GM23338 (cell line): Measurements from ENCODE around the gene KCNJ6. TPM values are rescaled to one million over a fixed set of nuclear protein-coding genes. Genes with fewer than 3 reads are reported as not detected.

Experiments used
- ATAC-seq: fragments of 200-7000 bp; cut with Tn5 transposase; 3 replicates; pipeline ENCODE4 v1.9.1; 2020
- DNase-seq: peaks from one replicate; pipeline ENCODE4 v3.0.0-alpha.2; 2015; ENCODE audit warnings: low spot score
- H2AFZ ChIP-seq: fragments of 200-600 bp; sonication (generic); 2 replicates; pipeline ENCODE4 v1.8.0; 2016; ENCODE audit warnings: antibody characterized with exemption, mild to moderate bottlenecking, moderate library complexity
- H3F3A ChIP-seq: fragments of 200-600 bp; sonication (generic); replicated peaks from 2 replicates; pipeline ENCODE4 v1.8.0; 2017; ENCODE audit warnings: antibody characterized with exemption, mixed run types, low read depth
- H3K27ac ChIP-seq: fragments of 200-600 bp; sonication (generic); 2 replicates; pipeline ENCODE4 v1.6.1; 2016; ENCODE audit warnings: low read depth
- H3K27me3 ChIP-seq: fragments of 200-600 bp; sonication (generic); 2 replicates; pipeline ENCODE4 v1.8.0; 2016; ENCODE audit warnings: mild to moderate bottlenecking, mixed run types, moderate library complexity; ENCODE audit not compliant: insufficient read depth
- H3K36me3 ChIP-seq: fragments of 200-600 bp; sonication (generic); 2 replicates; pipeline ENCODE4 v1.8.0; 2016; ENCODE audit warnings: mild to moderate bottlenecking; ENCODE audit not compliant: insufficient read depth
- H3K4me1 ChIP-seq: fragments of 200-600 bp; sonication (generic); 2 replicates; pipeline ENCODE4 v1.8.0; 2016; ENCODE audit warnings: mild to moderate bottlenecking, moderate library complexity; ENCODE audit not compliant: insufficient read depth
- H3K4me2 ChIP-seq: fragments of 200-600 bp; sonication (generic); 2 replicates; pipeline ENCODE4 v1.7.1; 2017; ENCODE audit warnings: mixed run types
- H3K4me3 ChIP-seq: fragments of 200-600 bp; sonication (generic); 2 replicates; pipeline ENCODE4 v1.6.1; 2016; ENCODE audit warnings: mixed run types
- H3K79me2 ChIP-seq: fragments of 200-600 bp; sonication (generic); replicated peaks from 2 replicates; pipeline ENCODE4 v1.8.0; 2017; ENCODE audit warnings: mild to moderate bottlenecking; ENCODE audit not compliant: insufficient read depth
- H3K9me2 ChIP-seq: fragments of 200-600 bp; sonication (generic); 2 replicates; pipeline ENCODE4 v1.8.0; 2017; ENCODE audit not compliant: insufficient read depth
- H4K20me1 ChIP-seq: fragments of 200-600 bp; sonication (generic); replicated peaks from 2 replicates; pipeline ENCODE4 v1.8.0; 2017; ENCODE audit warnings: mild to moderate bottlenecking; ENCODE audit not compliant: insufficient read depth
- H3K27ac Mint-ChIP-seq: 2 replicates; pipeline ENCODE4 v1.8.0; 2020; ENCODE audit warnings: inconsistent platforms, mild to moderate bottlenecking, moderate library complexity, mixed read lengths
- H3K27me3 Mint-ChIP-seq: 3 replicates; pipeline ENCODE4 v1.8.0; 2022; ENCODE audit warnings: low read depth, mild to moderate bottlenecking, moderate library complexity, mixed read lengths, inconsistent platforms; ENCODE audit not compliant: insufficient read depth, poor library complexity
- H3K36me3 Mint-ChIP-seq: 3 replicates; pipeline ENCODE4 v1.8.0; 2021; ENCODE audit warnings: low read depth, mild to moderate bottlenecking, inconsistent platforms, moderate library complexity, mixed read lengths
- H3K4me1 Mint-ChIP-seq: 3 replicates; pipeline ENCODE4 v1.8.0; 2020; ENCODE audit warnings: mild to moderate bottlenecking, inconsistent platforms, mixed read lengths
- H3K4me3 Mint-ChIP-seq: 3 replicates; pipeline ENCODE4 v1.8.0; 2021; ENCODE audit warnings: moderate library complexity, mild to moderate bottlenecking, inconsistent platforms, mixed read lengths
- H3K9me3 Mint-ChIP-seq: 3 replicates; pipeline ENCODE4 v1.8.0; 2020; ENCODE audit warnings: moderate library complexity, mild to moderate bottlenecking, inconsistent platforms, mixed read lengths
- CREB1 ChIP-seq: fragments of 250-450 bp; sonication (Bioruptor Pico); IDR thresholded peaks from 2 replicates; pipeline ENCODE4 v1.5.0; 2020; ENCODE audit warnings: low read depth, mild to moderate bottlenecking, moderate library complexity
- EZH2 ChIP-seq: fragments of 200-600 bp; sonication (generic); IDR thresholded peaks from one replicate; pipeline ENCODE4 v1.8.0; 2017; ENCODE audit warnings: antibody characterized with exemption, mild to moderate bottlenecking, low read depth; ENCODE audit not compliant: unreplicated experiment
- EZH2phosphoT487 ChIP-seq: fragments of 200-600 bp; sonication (generic); IDR thresholded peaks from one replicate; pipeline ENCODE4 v1.8.1; 2018; ENCODE audit warnings: antibody characterized with exemption; ENCODE audit not compliant: unreplicated experiment
- JUNB ChIP-seq: IDR thresholded peaks from one replicate; pipeline ENCODE4 v1.6.1; 2016; ENCODE audit warnings: antibody characterized with exemption; ENCODE audit not compliant: unreplicated experiment
- NANOG ChIP-seq: IDR thresholded peaks from 2 replicates; pipeline ENCODE4 v1.6.1; 2016; ENCODE audit warnings: antibody characterized with exemption, borderline replicate concordance
- POLR2AphosphoS5 ChIP-seq: IDR thresholded peaks from 2 replicates; pipeline ENCODE4 v1.6.1; 2016; ENCODE audit warnings: antibody characterized with exemption, low read depth
- STAT1 ChIP-seq: IDR thresholded peaks from one replicate; pipeline ENCODE4 v1.6.1; 2016; ENCODE audit warnings: antibody characterized with exemption; ENCODE audit not compliant: unreplicated experiment
- ZNF114 ChIP-seq: fragments of 250-450 bp; sonication (Bioruptor Pico); IDR thresholded peaks from 2 replicates; pipeline ENCODE4 v1.5.0; 2020; ENCODE audit warnings: mild to moderate bottlenecking, moderate library complexity
- ZNF331 ChIP-seq: fragments of 250-450 bp; sonication (Bioruptor Pico); IDR thresholded peaks from 2 replicates; pipeline ENCODE4 v1.5.0; 2020; ENCODE audit warnings: low read depth, mild to moderate bottlenecking, moderate library complexity
- polyA plus RNA-seq: library from polyadenylated mRNA; unstranded; fragments of >200 nt; fragmentation: Nextera tagmentation; extraction: Ambion mirVana; gene quantifications from 2 replicates; pipeline ENCODE4 v1.2.1, GENCODE V29; 2016
- total RNA-seq: library from RNA; depleted of rRNA; stranded (reverse); fragments of >200 nt; shearing (Covaris generic); gene quantifications from 2 replicates; pipeline ENCODE4 v1.2.3, GENCODE V29; 2014
- TF ChIP-seq, protein P1 (sequence below): IDR thresholded peaks from 2 replicates; pipeline ENCODE4 v1.6.1; 2016; ENCODE audit warnings: antibody characterized with exemption
- TF ChIP-seq, protein P2 (sequence below), 2 experiments: fragments of 200-600 bp in 1 of 2; sonication (generic) in 1 of 2; conservative IDR thresholded peaks; 2 replicates each; pipeline versions ENCODE4 v1.5.1 to v1.6.1; 2016 to 2017; ENCODE audit warnings: antibody characterized with exemption in 2 of 2, low read depth in 2 of 2, mild to moderate bottlenecking in 2 of 2, moderate library complexity in 1 of 2
- TF ChIP-seq, protein P3 (sequence below): IDR thresholded peaks from one replicate; pipeline ENCODE4 v1.6.1; 2018; ENCODE audit warnings: antibody characterized with exemption; ENCODE audit not compliant: unreplicated experiment

The KCNJ6 gene
- total and polyA plus RNA-seq, 2 experiments from 2014 or later = 0.48 to 0.52 TPM

DNA sequence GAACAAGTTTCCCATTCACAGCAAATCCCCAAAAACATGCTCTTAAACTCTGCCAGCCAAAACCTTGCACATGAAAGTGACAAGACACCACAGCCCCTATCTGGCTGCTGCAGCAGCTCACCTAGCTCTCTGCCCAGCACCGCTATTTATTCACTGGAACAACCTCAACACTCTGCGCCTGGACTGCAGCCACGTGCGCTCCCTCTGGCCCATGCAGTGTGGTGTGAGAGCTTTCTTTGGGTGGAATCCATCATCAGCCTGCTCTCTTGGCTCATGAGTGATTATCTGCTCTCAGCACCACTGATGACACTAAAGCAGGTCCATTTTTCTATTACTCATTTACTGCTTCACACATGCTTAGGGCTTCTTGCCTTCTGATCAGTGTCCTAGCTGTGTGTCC, 11.4 kb downstream of the KCNJ6 start:
- Mint-ChIP-seq H3K27me3 (no peaks in the 10 kb centered on the region), H3K4me1 (0 out of 3 replicates have a peak, but pooled peaks cover 4% of the 10 kb centered on the region), H3K27ac (no peak overlapping the region), H3K9me3 (no peaks in the 10 kb centered on the region), H3K4me3 (no peak overlapping the region), H3K36me3 (no peaks in the 10 kb centered on the region)
- ATAC-seq (no peak), DNase-seq (no peak)
- Histone ChIP-seq H3K4me1 (no peaks in the 10 kb centered on the region), H3F3A (no peaks in the 10 kb centered on the region), H3K27me3 (no peaks in the 10 kb centered on the region), H3K79me2 (no peaks in the 10 kb centered on the region), H3K4me3 (no peak overlapping the region), H3K9me2 (no peaks in the 10 kb centered on the region), H3K36me3 (no peaks in the 10 kb centered on the region), H3K4me2 (no peak overlapping the region), H4K20me1 (no peaks in the 10 kb centered on the region), H2AFZ (no peak overlapping the region; the same call in 1 of the 2 replicates), H3K27ac (no peak overlapping the region)
- TF ChIP-seq STAT1 (no peak), EZH2phosphoT487 (no peak), EZH2 (no peak)
- TF ChIP-seq, protein P1, sequence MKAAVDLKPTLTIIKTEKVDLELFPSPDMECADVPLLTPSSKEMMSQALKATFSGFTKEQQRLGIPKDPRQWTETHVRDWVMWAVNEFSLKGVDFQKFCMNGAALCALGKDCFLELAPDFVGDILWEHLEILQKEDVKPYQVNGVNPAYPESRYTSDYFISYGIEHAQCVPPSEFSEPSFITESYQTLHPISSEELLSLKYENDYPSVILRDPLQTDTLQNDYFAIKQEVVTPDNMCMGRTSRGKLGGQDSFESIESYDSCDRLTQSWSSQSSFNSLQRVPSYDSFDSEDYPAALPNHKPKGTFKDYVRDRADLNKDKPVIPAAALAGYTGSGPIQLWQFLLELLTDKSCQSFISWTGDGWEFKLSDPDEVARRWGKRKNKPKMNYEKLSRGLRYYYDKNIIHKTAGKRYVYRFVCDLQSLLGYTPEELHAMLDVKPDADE = no peak

DNA sequence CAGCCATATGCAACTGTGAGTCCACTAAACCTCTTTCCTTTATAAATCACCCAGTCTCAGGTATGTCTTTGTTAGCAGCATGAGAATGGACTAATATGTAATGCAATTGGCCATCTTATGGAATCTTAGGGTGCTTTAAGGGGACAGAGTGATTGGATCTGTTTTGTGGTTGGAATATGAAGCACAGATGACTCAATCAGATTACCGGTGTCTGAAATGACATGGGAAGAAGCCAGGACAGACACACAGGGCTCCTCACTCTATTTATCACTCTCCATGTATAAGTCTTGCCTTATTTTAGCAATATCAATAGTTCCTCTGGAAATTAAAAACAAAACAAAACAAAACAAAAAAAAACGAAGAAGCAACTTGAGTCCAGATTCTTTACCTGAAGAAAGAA, 12.9 kb downstream of the KCNJ6 start:
- Histone ChIP-seq H3K4me2 (no peak overlapping the region), H3F3A (no peaks in the 10 kb centered on the region), H3K27me3 (no peaks in the 10 kb centered on the region), H3K79me2 (no peaks in the 10 kb centered on the region), H3K4me1 (no peaks in the 10 kb centered on the region), H3K4me3 (no peak overlapping the region), H3K27ac (no peak overlapping the region), H3K36me3 (no peaks in the 10 kb centered on the region), H2AFZ (no peak overlapping the region), H4K20me1 (no peaks in the 10 kb centered on the region), H3K9me2 (no peaks in the 10 kb centered on the region)
- Mint-ChIP-seq H3K36me3 (no peaks in the 10 kb centered on the region), H3K4me3 (no peak overlapping the region), H3K27me3 (peaks cover 2% of the 10 kb centered on the region), H3K27ac (no peak overlapping the region), H3K4me1 (0 out of 3 replicates have a peak, but pooled peaks cover 4% of the 10 kb centered on the region), H3K9me3 (no peaks in the 10 kb centered on the region)
- DNase-seq (no peak), ATAC-seq (no peak)
- TF ChIP-seq STAT1 (no peak), NANOG (no peak), CREB1 (CRISPR knock-in tag) (no peak), JUNB (no peak), ZNF114 (no peak), EZH2 (no peak), ZNF331 (no peak), POLR2AphosphoS5 (no peak), EZH2phosphoT487 (no peak)
- TF ChIP-seq, protein P2, sequence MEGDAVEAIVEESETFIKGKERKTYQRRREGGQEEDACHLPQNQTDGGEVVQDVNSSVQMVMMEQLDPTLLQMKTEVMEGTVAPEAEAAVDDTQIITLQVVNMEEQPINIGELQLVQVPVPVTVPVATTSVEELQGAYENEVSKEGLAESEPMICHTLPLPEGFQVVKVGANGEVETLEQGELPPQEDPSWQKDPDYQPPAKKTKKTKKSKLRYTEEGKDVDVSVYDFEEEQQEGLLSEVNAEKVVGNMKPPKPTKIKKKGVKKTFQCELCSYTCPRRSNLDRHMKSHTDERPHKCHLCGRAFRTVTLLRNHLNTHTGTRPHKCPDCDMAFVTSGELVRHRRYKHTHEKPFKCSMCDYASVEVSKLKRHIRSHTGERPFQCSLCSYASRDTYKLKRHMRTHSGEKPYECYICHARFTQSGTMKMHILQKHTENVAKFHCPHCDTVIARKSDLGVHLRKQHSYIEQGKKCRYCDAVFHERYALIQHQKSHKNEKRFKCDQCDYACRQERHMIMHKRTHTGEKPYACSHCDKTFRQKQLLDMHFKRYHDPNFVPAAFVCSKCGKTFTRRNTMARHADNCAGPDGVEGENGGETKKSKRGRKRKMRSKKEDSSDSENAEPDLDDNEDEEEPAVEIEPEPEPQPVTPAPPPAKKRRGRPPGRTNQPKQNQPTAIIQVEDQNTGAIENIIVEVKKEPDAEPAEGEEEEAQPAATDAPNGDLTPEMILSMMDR (conservative IDR thresholded peaks at IDR 0.05; ENCODE audit: low read depth in 2 of 2) = no peak
- TF ChIP-seq, protein P3, sequence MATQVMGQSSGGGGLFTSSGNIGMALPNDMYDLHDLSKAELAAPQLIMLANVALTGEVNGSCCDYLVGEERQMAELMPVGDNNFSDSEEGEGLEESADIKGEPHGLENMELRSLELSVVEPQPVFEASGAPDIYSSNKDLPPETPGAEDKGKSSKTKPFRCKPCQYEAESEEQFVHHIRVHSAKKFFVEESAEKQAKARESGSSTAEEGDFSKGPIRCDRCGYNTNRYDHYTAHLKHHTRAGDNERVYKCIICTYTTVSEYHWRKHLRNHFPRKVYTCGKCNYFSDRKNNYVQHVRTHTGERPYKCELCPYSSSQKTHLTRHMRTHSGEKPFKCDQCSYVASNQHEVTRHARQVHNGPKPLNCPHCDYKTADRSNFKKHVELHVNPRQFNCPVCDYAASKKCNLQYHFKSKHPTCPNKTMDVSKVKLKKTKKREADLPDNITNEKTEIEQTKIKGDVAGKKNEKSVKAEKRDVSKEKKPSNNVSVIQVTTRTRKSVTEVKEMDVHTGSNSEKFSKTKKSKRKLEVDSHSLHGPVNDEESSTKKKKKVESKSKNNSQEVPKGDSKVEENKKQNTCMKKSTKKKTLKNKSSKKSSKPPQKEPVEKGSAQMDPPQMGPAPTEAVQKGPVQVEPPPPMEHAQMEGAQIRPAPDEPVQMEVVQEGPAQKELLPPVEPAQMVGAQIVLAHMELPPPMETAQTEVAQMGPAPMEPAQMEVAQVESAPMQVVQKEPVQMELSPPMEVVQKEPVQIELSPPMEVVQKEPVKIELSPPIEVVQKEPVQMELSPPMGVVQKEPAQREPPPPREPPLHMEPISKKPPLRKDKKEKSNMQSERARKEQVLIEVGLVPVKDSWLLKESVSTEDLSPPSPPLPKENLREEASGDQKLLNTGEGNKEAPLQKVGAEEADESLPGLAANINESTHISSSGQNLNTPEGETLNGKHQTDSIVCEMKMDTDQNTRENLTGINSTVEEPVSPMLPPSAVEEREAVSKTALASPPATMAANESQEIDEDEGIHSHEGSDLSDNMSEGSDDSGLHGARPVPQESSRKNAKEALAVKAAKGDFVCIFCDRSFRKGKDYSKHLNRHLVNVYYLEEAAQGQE = no peak
- TF ChIP-seq, protein P1 = no peak
